Type B pancreatic cell (in vitro differentiated cells): ENCODE measurements around the gene GNPTAB. TPM values are rescaled to one million over a fixed set of nuclear protein-coding genes. Genes with fewer than 3 reads are reported as not detected.

Experiments
- DNase-seq: peaks from one replicate; pipeline ENCODE4 v3.0.0; 2021; ENCODE audit warnings: mixed read lengths; ENCODE audit not compliant: unreplicated experiment; ENCODE audit errors: extremely low spot score
- H3K27ac Mint-ChIP-seq: 2 replicates; pipeline ENCODE4 v1.8.0; 2021; ENCODE audit warnings: mild to moderate bottlenecking, mixed read lengths
- H3K27me3 Mint-ChIP-seq: 2 replicates; pipeline ENCODE4 v1.8.0; 2021; ENCODE audit warnings: mixed read lengths
- H3K36me3 Mint-ChIP-seq: 2 replicates; pipeline ENCODE4 v1.8.0; 2021; ENCODE audit warnings: mixed read lengths
- H3K4me1 Mint-ChIP-seq: one replicate; pipeline ENCODE4 v1.8.0; 2021; ENCODE audit warnings: mixed read lengths; ENCODE audit not compliant: unreplicated experiment
- H3K4me3 Mint-ChIP-seq: 2 replicates; pipeline ENCODE4 v1.8.0; 2021; ENCODE audit warnings: mild to moderate bottlenecking, mixed read lengths
- H3K9me3 Mint-ChIP-seq: 2 replicates; pipeline ENCODE4 v1.8.0; 2021; ENCODE audit warnings: mixed read lengths
- CTCF ChIP-seq: fragments of 200-600 bp; sonication (generic); conservative IDR thresholded peaks from 2 replicates; pipeline ENCODE4 v1.5.0; 2021; ENCODE audit warnings: antibody characterized with exemption, mild to moderate bottlenecking
- long read RNA-seq: library from polyadenylated mRNA; unstranded; transcript quantifications from one replicate; pipeline ENCODE4 v2.0.0, GENCODE V29; 2020
- total RNA-seq: library from RNA; stranded (reverse); gene quantifications from 2 replicates; pipeline ENCODE4 v1.2.1, GENCODE V29; 2021; ENCODE audit warnings: low replicate concordance

Gene GNPTAB
- 29.4 and 39.0 TPM in 2 replicates for total RNA-seq
- long read RNA-seq, partial matches to known transcripts = 34 of 38 reads
- long read RNA-seq, other reads (novel, unspliced or antisense) = 4 of 38 reads

GRCh38 chr12:101830367-101831325 is at the start of gene GNPTAB:
GNPTAB (minus strand) TSS chr12:101830959; CDS start chr12:101830675, 284 bp downstream.
- TF ChIP-seq CTCF = peak; percentile 81

GRCh38 chr12:101878243-101878821 is 47.6 kb upstream of the GNPTAB start:
- Mint-ChIP-seq H3K9me3 (no peaks in the 10 kb centered on the region), H3K4me1 (peaks cover 13% of the 10 kb centered on the region), H3K36me3 (peaks cover 3% of the 10 kb centered on the region), H3K27ac (peak overlapping the region; percentile 78), H3K27me3 (peaks cover 8% of the 10 kb centered on the region), H3K4me3 (peak overlapping the region; percentile 91)
- TF ChIP-seq CTCF = no peak
- DNase-seq = no peak

More at GRCh38 chr12:101830367-101831325, at the start of gene GNPTAB:
- Mint-ChIP-seq H3K36me3 (no peaks in the 10 kb centered on the region), H3K27me3 (no peaks in the 10 kb centered on the region), H3K4me3 (peak within 1 kb of the TSS; percentile 99), H3K9me3 (no peaks in the 10 kb centered on the region), H3K27ac (peak within 1 kb of the TSS; percentile 86), H3K4me1 (peaks cover 14% of the 10 kb centered on the region)
- DNase-seq = peak; percentile 97

GRCh38 chr12:101877806-101878242 is 47.1 kb upstream of the GNPTAB start:
- Mint-ChIP-seq H3K36me3 (peaks cover under 1% of the 10 kb centered on the region), H3K4me3 (peak overlapping the region; percentile 91), H3K27me3 (peaks cover 8% of the 10 kb centered on the region), H3K27ac (peak overlapping the region; percentile 78), H3K4me1 (peaks cover 13% of the 10 kb centered on the region), H3K9me3 (no peaks in the 10 kb centered on the region)
- TF ChIP-seq CTCF = no peak
- DNase-seq = no peak

- TF ChIP-seq CTCF = peak; percentile 38
- Mint-ChIP-seq H3K4me1 (peaks cover 13% of the 10 kb centered on the region), H3K27me3 (peaks cover 8% of the 10 kb centered on the region), H3K27ac (peak within 1 kb of the TSS; percentile 86), H3K36me3 (no peaks in the 10 kb centered on the region), H3K9me3 (no peaks in the 10 kb centered on the region), H3K4me3 (peak within 1 kb of the TSS; percentile 91)
- peak; percentile 85 for DNase-seq
These were observed 46.4 kb upstream of the GNPTAB start, which contains the start of gene DRAM1 for GRCh38 chr12:101876861-101877805. DRAM1 (plus strand) TSS chr12:101877580; CDS start chr12:101877790, 210 bp downstream.
